HEK293T (cell line): ENCODE data around the gene ACER1.
"Not testable (repeated sequence)": the region's sequence is repeated elsewhere in the genome, so short reads cannot be mapped to it uniquely, and the experiment has no call there.

Experiments used
- CTCF ChIA-PET: fragments of 350-600 bp; formaldehyde crosslinking; extraction: SDS; loops from one replicate; lab custom pipeline; 2021; ENCODE audit warnings: antibody characterized with exemption, inconsistent platforms; lab: Yijun Ruan, JAX
- POLR2A ChIA-PET: fragments of 350-600 bp; formaldehyde crosslinking; extraction: SDS; loops from one replicate; lab custom pipeline; 2020; ENCODE audit warnings: antibody characterized with exemption, inconsistent platforms; lab: Yijun Ruan, JAX
- DNase-seq: peaks from one replicate; pipeline ENCODE4 v3.0.0; 2012; ENCODE audit warnings: mixed read lengths; ENCODE audit errors: extremely low spot score
- ARNT ChIP-seq: fragments of 450-650 bp; IDR thresholded peaks from 2 replicates; pipeline ENCODE4 v1.6.1; 2017; ENCODE audit warnings: mild to moderate bottlenecking
- BHLHE40 ChIP-seq: fragments of 450-650 bp; IDR thresholded peaks from 2 replicates; pipeline ENCODE4 v1.6.1; 2016; ENCODE audit warnings: mild to moderate bottlenecking, moderate library complexity, borderline replicate concordance
- CTBP1 ChIP-seq: fragments of 450-650 bp; IDR thresholded peaks from 2 replicates; pipeline ENCODE4 v1.6.1; 2016; ENCODE audit warnings: borderline replicate concordance
- ELF4 ChIP-seq: fragments of 450-650 bp; IDR thresholded peaks from 2 replicates; pipeline ENCODE4 v1.6.1; 2017; ENCODE audit warnings: antibody characterized with exemption
- FOXA1 ChIP-seq: fragments of 450-650 bp; IDR thresholded peaks from 2 replicates; pipeline ENCODE4 v1.6.1; 2016; ENCODE audit warnings: mild to moderate bottlenecking
- FOXK2 ChIP-seq: fragments of 450-650 bp; IDR thresholded peaks from 2 replicates; pipeline ENCODE4 v1.6.1; 2016; ENCODE audit warnings: mild to moderate bottlenecking
- FOXM1 ChIP-seq: fragments of 450-650 bp; IDR thresholded peaks from 2 replicates; pipeline ENCODE4 v1.6.1; 2017; ENCODE audit warnings: mild to moderate bottlenecking, borderline replicate concordance
- HDGF ChIP-seq: fragments of 450-650 bp; IDR thresholded peaks from 2 replicates; pipeline ENCODE4 v1.6.1; 2017; ENCODE audit warnings: antibody characterized with exemption, borderline replicate concordance
- L3MBTL2 ChIP-seq: fragments of 450-650 bp; conservative IDR thresholded peaks from 2 replicates; pipeline ENCODE4 v1.6.1; 2016; ENCODE audit warnings: mild to moderate bottlenecking
- LEF1 ChIP-seq: fragments of 450-650 bp; IDR thresholded peaks from 2 replicates; pipeline ENCODE4 v1.6.1; 2017; ENCODE audit warnings: mild to moderate bottlenecking, borderline replicate concordance
- NFRKB ChIP-seq: fragments of 450-650 bp; IDR thresholded peaks from 2 replicates; pipeline ENCODE4 v1.6.1; 2016; ENCODE audit warnings: mild to moderate bottlenecking, moderate library complexity
- SP1 ChIP-seq: fragments of 450-650 bp; IDR thresholded peaks from 2 replicates; pipeline ENCODE4 v1.6.1; 2017
- SUZ12 ChIP-seq: fragments of 450-650 bp; IDR thresholded peaks from 2 replicates; pipeline ENCODE4 v1.6.1; 2016; ENCODE audit warnings: mild to moderate bottlenecking
- TARDBP ChIP-seq: fragments of 450-650 bp; IDR thresholded peaks from 2 replicates; pipeline ENCODE4 v1.6.1; 2016
- ZNF384 ChIP-seq: fragments of 450-650 bp; IDR thresholded peaks from 2 replicates; pipeline ENCODE4 v1.6.1; 2016
- TF ChIP-seq, protein P1 (sequence below): fragments of 450-650 bp; IDR thresholded peaks from 2 replicates; pipeline ENCODE4 v1.6.1; 2016

The ACER1 gene

DNA sequence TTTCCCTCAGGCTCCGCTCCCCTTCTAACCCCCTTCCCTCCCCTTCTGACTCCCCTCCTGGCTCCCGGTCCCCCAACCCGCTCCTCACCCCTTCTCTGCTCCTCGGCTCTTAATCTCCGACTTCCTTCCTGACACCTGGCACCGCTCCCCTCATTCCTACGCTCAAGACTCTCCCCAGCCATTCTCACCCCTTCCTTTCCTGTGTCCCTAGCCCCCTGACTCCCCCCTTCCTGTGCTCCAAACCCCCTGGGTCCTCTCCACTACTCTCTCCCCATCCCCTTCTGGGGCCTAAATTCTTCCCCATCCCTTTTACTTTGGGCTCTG lies 28.6 kb upstream of the ACER1 start:
- TF ChIP-seq LEF1 (no peak), FOXM1 (no peak), CTBP1 (no peak), ARNT (no peak), NFRKB (no peak), ZNF384 (no peak), ELF4 (no peak), HDGF (no peak), TARDBP (no peak), L3MBTL2 (no peak), SP1 (no peak), FOXK2 (no peak), FOXA1 (no peak), BHLHE40 (no peak)
- TF ChIP-seq, protein P1, sequence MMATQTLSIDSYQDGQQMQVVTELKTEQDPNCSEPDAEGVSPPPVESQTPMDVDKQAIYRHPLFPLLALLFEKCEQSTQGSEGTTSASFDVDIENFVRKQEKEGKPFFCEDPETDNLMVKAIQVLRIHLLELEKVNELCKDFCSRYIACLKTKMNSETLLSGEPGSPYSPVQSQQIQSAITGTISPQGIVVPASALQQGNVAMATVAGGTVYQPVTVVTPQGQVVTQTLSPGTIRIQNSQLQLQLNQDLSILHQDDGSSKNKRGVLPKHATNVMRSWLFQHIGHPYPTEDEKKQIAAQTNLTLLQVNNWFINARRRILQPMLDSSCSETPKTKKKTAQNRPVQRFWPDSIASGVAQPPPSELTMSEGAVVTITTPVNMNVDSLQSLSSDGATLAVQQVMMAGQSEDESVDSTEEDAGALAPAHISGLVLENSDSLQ: no peak
- ChIA-PET CTCF (no interaction called here), POLR2A (interaction anchor here (5.1 kb wide), 1 partner anchor 10 kb away, joined by 50 read pairs; the partner anchor contains the start of gene ALKBH7)

GRCh38 chr19:6360857-6361216 lies 27.4 kb upstream of the ACER1 start:
- CTCF ChIA-PET, DNase-seq: not testable (repeated sequence)
- POLR2A ChIA-PET: interaction anchor here (0.7 to 5.1 kb wide), 6 partner anchors 12 to 142 kb away, joined by 3 to 50 read pairs (median 4); partner anchors contain the start of genes ALKBH7, KHSRP and PSPN

More for the DNA sequence above, 28.6 kb upstream of the ACER1 start:
- DNase-seq: no peak

- DNase-seq, CTCF ChIA-PET: not testable (repeated sequence)
- POLR2A ChIA-PET: interaction anchor here (5.1 kb wide), 1 partner anchor 12 kb away, joined by 50 read pairs; the partner anchor contains the start of gene ALKBH7
These were observed 27.0 kb upstream of the ACER1 start for GRCh38 chr19:6360445-6360844.

- ChIA-PET CTCF (no interaction called here), POLR2A (interaction anchor here (5.1 kb wide), 1 partner anchor 13 kb away, joined by 50 read pairs; the partner anchor contains the start of gene ALKBH7)
- DNase-seq: no peak
- TF ChIP-seq TARDBP: no peak
- TF ChIP-seq FOXM1: no peak
- no peak for TF ChIP-seq HDGF
- TF ChIP-seq, protein P1: peak; percentile 42
These were observed 26.3 kb upstream of the ACER1 start for GRCh38 chr19:6359568-6360341.

DNA sequence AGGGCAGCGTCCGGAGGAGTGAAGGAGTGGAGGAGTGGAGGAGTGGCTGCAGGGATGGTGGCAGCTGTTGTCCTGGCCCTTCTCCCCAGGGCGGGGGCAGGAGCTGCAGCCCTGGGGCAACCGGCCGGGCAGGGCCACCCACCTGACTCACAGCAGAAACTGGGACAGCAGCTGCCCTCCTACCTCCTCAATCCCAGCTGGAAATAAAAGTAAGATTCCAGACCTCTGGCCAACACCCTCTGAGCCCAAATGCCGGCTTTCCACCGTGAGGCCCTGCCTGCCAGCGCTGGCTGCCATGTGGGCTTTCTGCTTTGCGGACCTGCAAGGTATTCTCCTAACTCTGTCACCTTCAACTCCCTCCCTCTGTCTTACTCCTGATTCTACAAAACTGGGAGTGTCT lies 24.6 kb upstream of the ACER1 start:
- no peak for TF ChIP-seq TARDBP
- no peak for TF ChIP-seq ZNF384
- TF ChIP-seq SUZ12: no peak
- no peak for TF ChIP-seq ELF4
- TF ChIP-seq LEF1: no peak
- TF ChIP-seq NFRKB: no peak
- TF ChIP-seq, protein P1: no peak
- TF ChIP-seq HDGF: no peak
- no peak for TF ChIP-seq ARNT
- no peak for TF ChIP-seq FOXM1
- no peak for TF ChIP-seq CTBP1
- DNase-seq: no peak
- ChIA-PET CTCF (no interaction called here), POLR2A (interaction anchor here (2.9 kb wide), 1 partner anchor 14 kb away, joined by 11 read pairs; the partner anchor contains the start of gene ALKBH7)

DNA sequence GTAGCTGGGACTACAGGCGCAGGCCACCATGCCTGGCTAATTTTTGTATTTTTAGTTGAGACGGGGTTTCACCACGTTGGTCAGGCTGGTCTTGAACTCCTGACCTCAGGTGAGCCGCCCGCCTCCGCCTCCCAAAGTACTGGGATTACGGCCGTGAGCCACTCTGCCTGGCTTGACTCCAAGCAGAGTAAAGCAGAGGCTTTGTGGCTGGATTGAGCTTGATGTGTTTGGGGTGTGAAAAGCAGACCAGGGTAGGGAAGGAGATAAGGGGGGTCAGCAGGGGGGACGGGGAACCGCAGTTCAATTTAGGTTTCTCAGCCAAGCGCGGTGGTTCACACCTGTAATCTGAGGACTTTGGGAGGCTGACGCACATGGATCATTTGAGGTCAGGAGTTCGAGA lies 23.8 kb upstream of the ACER1 start:
- ChIA-PET CTCF (no interaction called here), POLR2A (interaction anchor here (2.9 kb wide), 1 partner anchor 15 kb away, joined by 11 read pairs; the partner anchor contains the start of gene ALKBH7)
- no peak for TF ChIP-seq SP1
- TF ChIP-seq SUZ12: no peak
- TF ChIP-seq ELF4: no peak
- TF ChIP-seq FOXM1: no peak
- no peak for TF ChIP-seq CTBP1
- no peak for TF ChIP-seq FOXA1
- TF ChIP-seq, protein P1: no peak
- TF ChIP-seq BHLHE40: no peak
- no peak for TF ChIP-seq ZNF384
- no peak for TF ChIP-seq L3MBTL2
- no peak for TF ChIP-seq NFRKB
- no peak for TF ChIP-seq FOXK2
- no peak for TF ChIP-seq ARNT
- TF ChIP-seq LEF1: no peak
- TF ChIP-seq HDGF: no peak
- TF ChIP-seq TARDBP: no peak
- no peak for DNase-seq

- CTCF ChIA-PET, DNase-seq, POLR2A ChIA-PET: not testable (repeated sequence)
These were observed 22.1 kb upstream of the ACER1 start for GRCh38 chr19:6355321-6356040.
